GM12878 (cell line): ENCODE measurements around the gene ERBB3. TPM values are rescaled to one million over a fixed set of nuclear protein-coding genes. Genes with fewer than 3 reads are reported as not detected.

Experiments used
- ATF7 ChIP-seq: fragments of 450-650 bp; IDR thresholded peaks from 2 replicates; pipeline ENCODE4 v1.6.1; 2016; ENCODE audit warnings: low read depth, mild to moderate bottlenecking
- EP300 ChIP-seq, 2 experiments: fragments of 150-350 bp in 1 of 2; IDR thresholded peaks; 2 replicates each; pipeline ENCODE4 v1.6.1; 2011 to 2012; ENCODE audit warnings: low read depth in 2 of 2, low read length in 2 of 2, borderline replicate concordance in 1 of 2, improper control_type of control experiment in 1 of 2, inconsistent platforms in 1 of 2; ENCODE audit not compliant: control insufficient read depth in 1 of 2
- JUND ChIP-seq: IDR thresholded peaks from 2 replicates; pipeline ENCODE4 v1.6.1; 2012; ENCODE audit warnings: low read depth, mild to moderate bottlenecking, low read length, improper control_type of control experiment, moderate library complexity
- MTA2 ChIP-seq: fragments of 450-650 bp; IDR thresholded peaks from 2 replicates; pipeline ENCODE4 v1.6.1; 2016; ENCODE audit warnings: low read depth, mild to moderate bottlenecking, moderate library complexity
- NBN ChIP-seq: fragments of 450-650 bp; IDR thresholded peaks from 2 replicates; pipeline ENCODE4 v1.6.1; 2016
- RUNX3 ChIP-seq: IDR thresholded peaks from 2 replicates; pipeline ENCODE4 v1.6.1; 2012; ENCODE audit warnings: low read length, inconsistent platforms
- SPI1 ChIP-seq: IDR thresholded peaks from 2 replicates; pipeline ENCODE4 v1.6.1; 2011; ENCODE audit warnings: low read depth, mild to moderate bottlenecking, low read length, moderate library complexity, borderline replicate concordance; ENCODE audit not compliant: insufficient read depth
- TCF3 ChIP-seq: IDR thresholded peaks from 2 replicates; pipeline ENCODE4 v1.6.1; 2012; ENCODE audit warnings: low read depth, mild to moderate bottlenecking, low read length, borderline replicate concordance; ENCODE audit not compliant: insufficient read depth
- WRNIP1 ChIP-seq: IDR thresholded peaks from 2 replicates; pipeline ENCODE4 v1.6.1; 2011; ENCODE audit warnings: low read depth, low read length, improper control_type of control experiment, borderline replicate concordance
- ZNF384 ChIP-seq: IDR thresholded peaks from 2 replicates; pipeline ENCODE4 v1.6.1; 2012; ENCODE audit warnings: low read depth, mild to moderate bottlenecking, low read length, improper control_type of control experiment, borderline replicate concordance
- ZSCAN29 ChIP-seq: fragments of 450-650 bp; IDR thresholded peaks from 2 replicates; pipeline ENCODE4 v1.6.1; 2017; ENCODE audit warnings: mild to moderate bottlenecking, moderate library complexity
- polyA plus RNA-seq, 11 experiments: library from polyadenylated mRNA; depleted of rRNA in 4 of 11; unstranded in 6 of 11; stranded (reverse) in 5 of 11; fragments of >200 nt; fragmentation: Nextera tagmentation in 4 of 11; fragmentation: Illumina TruSeq in 1 of 11; extraction: Ambion mirVana in 4 of 11; extraction: Trizol in 1 of 11; gene quantifications; 1 replicate in 1 of 11; 2 replicates in 10 of 11; pipeline versions ENCODE4 v1.2.1 to v1.2.3, GENCODE V29; 2011 to 2016; ENCODE audit warnings: inconsistent platforms in 2 of 11, missing spikeins in 2 of 11, low read depth in 1 of 11
- total RNA-seq, 4 experiments: library from RNA; depleted of rRNA in 3 of 4; stranded (reverse); fragments of >200 nt in 3 of 4; fragmentation: Illumina TruSeq in 1 of 4; extraction: Trizol in 1 of 4; gene quantifications; 2 replicates each; pipeline versions ENCODE4 v1.2.1 to v1.2.3, GENCODE V29; 2013 to 2021
- TF ChIP-seq, protein P1 (sequence below): IDR thresholded peaks from 2 replicates; pipeline ENCODE4 v1.6.1; 2012; ENCODE audit warnings: low read length, inconsistent platforms
- TF ChIP-seq, protein P2 (sequence below): IDR thresholded peaks from 2 replicates; pipeline ENCODE4 v1.6.1; 2011; ENCODE audit warnings: low read depth, low read length, improper control_type of control experiment, borderline replicate concordance
- TF ChIP-seq, protein P3 (sequence below): fragments of 450-650 bp; IDR thresholded peaks from 2 replicates; pipeline ENCODE4 v1.6.1; 2014; ENCODE audit warnings: mild to moderate bottlenecking
- TF ChIP-seq, protein P4 (sequence below): IDR thresholded peaks from 2 replicates; pipeline ENCODE4 v1.6.1; 2011; ENCODE audit warnings: borderline replicate concordance, low read depth, mild to moderate bottlenecking, moderate library complexity, mixed read lengths, low read length; ENCODE audit not compliant: insufficient read depth; ENCODE audit errors: extremely low read length
- TF ChIP-seq, protein P5 (sequence below): fragments of 450-650 bp; IDR thresholded peaks from 2 replicates; pipeline ENCODE4 v1.6.1; 2018; ENCODE audit warnings: mild to moderate bottlenecking, low read depth, moderate library complexity; ENCODE audit not compliant: partially characterized antibody
- TF ChIP-seq, protein P6 (sequence below): fragments of 450-650 bp; IDR thresholded peaks from 2 replicates; pipeline ENCODE4 v1.6.1; 2016; ENCODE audit warnings: mild to moderate bottlenecking

Gene ERBB3
- total and polyA plus RNA-seq, 10 of the 15 experiments (the other 5 are each of a cell fraction or from before 2014, with no cell fraction given): 0.03 to 0.72 (median 0.04) TPM; not detected in 5

DNA sequence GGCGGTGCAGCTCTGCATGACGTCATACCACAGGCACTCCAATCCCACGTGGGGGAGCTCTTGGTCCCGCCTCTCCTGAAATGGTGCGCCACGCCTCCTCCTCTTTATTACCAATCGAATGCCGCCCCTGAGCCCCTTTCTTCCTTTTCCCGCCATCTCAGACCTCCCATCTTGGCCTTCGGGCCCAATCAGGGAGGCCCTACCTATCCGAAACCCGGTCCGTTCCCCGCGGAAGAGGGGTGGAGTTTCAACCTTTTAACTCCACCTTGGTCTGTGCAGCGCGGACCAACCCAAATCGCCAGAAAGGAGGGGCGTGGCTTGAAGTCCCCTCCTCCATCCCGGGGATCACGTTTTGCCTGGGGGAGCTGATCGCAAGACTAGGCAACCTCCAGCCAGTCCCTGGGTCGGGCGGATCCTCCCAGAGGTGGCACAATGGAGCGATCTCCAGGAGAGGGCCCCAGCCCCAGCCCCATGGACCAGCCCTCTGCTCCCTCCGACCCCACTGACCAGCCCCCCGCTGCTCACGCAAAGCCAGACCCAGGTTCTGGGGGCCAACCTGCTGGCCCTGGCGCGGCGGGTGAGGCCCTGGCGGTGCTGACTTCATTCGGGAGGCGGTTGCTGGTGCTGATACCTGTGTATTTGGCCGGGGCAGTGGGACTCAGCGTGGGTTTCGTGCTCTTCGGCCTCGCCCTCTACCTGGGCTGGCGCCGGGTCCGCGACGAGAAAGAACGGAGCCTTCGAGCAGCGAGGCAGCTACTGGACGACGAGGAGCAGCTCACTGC lies 48.1 kb downstream of the ERBB3 start, which contains the start of gene ESYT1 (continued):
- TF ChIP-seq, protein P1, sequence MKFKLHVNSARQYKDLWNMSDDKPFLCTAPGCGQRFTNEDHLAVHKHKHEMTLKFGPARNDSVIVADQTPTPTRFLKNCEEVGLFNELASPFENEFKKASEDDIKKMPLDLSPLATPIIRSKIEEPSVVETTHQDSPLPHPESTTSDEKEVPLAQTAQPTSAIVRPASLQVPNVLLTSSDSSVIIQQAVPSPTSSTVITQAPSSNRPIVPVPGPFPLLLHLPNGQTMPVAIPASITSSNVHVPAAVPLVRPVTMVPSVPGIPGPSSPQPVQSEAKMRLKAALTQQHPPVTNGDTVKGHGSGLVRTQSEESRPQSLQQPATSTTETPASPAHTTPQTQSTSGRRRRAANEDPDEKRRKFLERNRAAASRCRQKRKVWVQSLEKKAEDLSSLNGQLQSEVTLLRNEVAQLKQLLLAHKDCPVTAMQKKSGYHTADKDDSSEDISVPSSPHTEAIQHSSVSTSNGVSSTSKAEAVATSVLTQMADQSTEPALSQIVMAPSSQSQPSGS: peak; percentile 86
- TF ChIP-seq, protein P2, sequence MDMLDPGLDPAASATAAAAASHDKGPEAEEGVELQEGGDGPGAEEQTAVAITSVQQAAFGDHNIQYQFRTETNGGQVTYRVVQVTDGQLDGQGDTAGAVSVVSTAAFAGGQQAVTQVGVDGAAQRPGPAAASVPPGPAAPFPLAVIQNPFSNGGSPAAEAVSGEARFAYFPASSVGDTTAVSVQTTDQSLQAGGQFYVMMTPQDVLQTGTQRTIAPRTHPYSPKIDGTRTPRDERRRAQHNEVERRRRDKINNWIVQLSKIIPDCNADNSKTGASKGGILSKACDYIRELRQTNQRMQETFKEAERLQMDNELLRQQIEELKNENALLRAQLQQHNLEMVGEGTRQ: peak; percentile 42
- TF ChIP-seq WRNIP1: no peak
- peak; percentile 100 for TF ChIP-seq ATF7
- peak in 1 of 2 experiments; percentile 17; a peak in 1 of 4 replicates for TF ChIP-seq EP300 (IDR thresholded peaks at IDR 0.05; ENCODE audit: borderline replicate concordance in 1 of 2, control insufficient read depth in 1 of 2, low read depth in 2 of 2, low read length in 2 of 2)
- TF ChIP-seq ZNF384: no peak
- TF ChIP-seq, protein P3, sequence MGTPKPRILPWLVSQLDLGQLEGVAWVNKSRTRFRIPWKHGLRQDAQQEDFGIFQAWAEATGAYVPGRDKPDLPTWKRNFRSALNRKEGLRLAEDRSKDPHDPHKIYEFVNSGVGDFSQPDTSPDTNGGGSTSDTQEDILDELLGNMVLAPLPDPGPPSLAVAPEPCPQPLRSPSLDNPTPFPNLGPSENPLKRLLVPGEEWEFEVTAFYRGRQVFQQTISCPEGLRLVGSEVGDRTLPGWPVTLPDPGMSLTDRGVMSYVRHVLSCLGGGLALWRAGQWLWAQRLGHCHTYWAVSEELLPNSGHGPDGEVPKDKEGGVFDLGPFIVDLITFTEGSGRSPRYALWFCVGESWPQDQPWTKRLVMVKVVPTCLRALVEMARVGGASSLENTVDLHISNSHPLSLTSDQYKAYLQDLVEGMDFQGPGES: peak; percentile 64; the same call in 1 of the 2 replicates
- TF ChIP-seq MTA2: 0 out of 2 replicates have a peak, but pooled peaks have one; percentile 26
- TF ChIP-seq, protein P4, sequence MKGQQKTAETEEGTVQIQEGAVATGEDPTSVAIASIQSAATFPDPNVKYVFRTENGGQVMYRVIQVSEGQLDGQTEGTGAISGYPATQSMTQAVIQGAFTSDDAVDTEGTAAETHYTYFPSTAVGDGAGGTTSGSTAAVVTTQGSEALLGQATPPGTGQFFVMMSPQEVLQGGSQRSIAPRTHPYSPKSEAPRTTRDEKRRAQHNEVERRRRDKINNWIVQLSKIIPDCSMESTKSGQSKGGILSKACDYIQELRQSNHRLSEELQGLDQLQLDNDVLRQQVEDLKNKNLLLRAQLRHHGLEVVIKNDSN: peak; percentile 75
- peak; percentile 95 for TF ChIP-seq JUND
- TF ChIP-seq SPI1: no peak
- no peak for TF ChIP-seq ZSCAN29
- TF ChIP-seq, protein P5, sequence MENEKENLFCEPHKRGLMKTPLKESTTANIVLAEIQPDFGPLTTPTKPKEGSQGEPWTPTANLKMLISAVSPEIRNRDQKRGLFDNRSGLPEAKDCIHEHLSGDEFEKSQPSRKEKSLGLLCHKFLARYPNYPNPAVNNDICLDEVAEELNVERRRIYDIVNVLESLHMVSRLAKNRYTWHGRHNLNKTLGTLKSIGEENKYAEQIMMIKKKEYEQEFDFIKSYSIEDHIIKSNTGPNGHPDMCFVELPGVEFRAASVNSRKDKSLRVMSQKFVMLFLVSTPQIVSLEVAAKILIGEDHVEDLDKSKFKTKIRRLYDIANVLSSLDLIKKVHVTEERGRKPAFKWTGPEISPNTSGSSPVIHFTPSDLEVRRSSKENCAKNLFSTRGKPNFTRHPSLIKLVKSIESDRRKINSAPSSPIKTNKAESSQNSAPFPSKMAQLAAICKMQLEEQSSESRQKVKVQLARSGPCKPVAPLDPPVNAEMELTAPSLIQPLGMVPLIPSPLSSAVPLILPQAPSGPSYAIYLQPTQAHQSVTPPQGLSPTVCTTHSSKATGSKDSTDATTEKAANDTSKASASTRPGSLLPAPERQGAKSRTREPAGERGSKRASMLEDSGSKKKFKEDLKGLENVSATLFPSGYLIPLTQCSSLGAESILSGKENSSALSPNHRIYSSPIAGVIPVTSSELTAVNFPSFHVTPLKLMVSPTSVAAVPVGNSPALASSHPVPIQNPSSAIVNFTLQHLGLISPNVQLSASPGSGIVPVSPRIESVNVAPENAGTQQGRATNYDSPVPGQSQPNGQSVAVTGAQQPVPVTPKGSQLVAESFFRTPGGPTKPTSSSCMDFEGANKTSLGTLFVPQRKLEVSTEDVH: peak; percentile 99
- no peak for TF ChIP-seq RUNX3
- TF ChIP-seq, protein P6, sequence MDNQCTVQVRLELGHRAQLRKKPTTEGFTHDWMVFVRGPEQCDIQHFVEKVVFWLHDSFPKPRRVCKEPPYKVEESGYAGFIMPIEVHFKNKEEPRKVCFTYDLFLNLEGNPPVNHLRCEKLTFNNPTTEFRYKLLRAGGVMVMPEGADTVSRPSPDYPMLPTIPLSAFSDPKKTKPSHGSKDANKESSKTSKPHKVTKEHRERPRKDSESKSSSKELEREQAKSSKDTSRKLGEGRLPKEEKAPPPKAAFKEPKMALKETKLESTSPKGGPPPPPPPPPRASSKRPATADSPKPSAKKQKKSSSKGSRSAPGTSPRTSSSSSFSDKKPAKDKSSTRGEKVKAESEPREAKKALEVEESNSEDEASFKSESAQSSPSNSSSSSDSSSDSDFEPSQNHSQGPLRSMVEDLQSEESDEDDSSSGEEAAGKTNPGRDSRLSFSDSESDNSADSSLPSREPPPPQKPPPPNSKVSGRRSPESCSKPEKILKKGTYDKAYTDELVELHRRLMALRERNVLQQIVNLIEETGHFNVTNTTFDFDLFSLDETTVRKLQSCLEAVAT: 0 out of 2 replicates have a peak, but pooled peaks have one; percentile 32
- no peak for TF ChIP-seq TCF3
- peak; percentile 99 for TF ChIP-seq NBN
